GM18508 (cell line): ENCODE data around the gene DVL3.
"Not testable (repeated sequence)": the region's sequence is repeated elsewhere in the genome, so short reads cannot be mapped to it uniquely, and the experiment has no call there.

Experiments used
- ATAC-seq: cut with Tn5 transposase; IDR thresholded peaks from one replicate; pipeline ENCODE4 v1.9.1; 2021; ENCODE audit warnings: moderate number of reproducible peaks; ENCODE audit not compliant: insufficient read depth, unreplicated experiment

The DVL3 gene

GRCh38 chr3:184149770-184150169, 5.4 kb upstream of the DVL3 start:
- not testable (repeated sequence) for ATAC-seq

DNA sequence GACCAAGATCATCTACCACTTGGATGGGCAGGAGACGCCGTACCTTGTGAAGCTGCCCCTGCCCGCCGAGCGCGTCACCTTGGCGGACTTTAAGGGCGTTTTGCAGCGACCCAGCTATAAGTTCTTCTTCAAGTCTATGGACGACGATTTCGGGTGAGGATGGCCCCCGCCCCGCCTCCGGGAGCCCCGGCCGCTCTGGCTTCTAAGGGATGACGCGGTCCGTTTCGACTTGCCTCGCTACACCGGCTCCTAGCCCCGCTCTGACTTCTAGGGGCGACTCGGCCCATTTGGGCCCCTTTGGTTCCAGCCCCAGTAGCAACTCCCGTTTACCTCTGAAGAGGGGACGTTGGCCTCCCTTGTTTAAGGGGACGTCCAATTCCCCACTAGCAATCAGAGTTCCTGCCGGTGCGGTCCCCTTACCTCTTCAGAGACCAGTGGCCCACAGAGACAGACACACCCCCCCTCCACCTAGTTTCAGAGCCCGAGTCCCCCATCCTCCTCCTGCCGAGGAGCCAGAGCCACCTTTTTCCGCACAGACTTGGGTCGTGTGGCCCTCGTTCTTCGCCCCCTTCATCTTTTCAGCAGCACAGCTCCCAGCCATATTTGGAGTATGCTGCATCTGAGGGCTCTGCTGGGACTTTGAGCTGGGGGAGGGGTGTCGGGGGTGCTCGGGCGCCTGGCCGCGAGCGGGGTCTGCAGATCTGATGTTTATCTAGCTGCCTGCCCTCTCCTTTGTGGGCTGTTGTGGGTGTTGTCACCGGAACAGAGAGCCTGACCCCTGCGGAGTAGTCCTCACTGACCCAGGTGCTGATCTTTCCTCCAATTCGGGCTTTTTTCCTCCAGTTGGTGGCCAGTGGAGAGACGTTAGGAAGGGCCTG, 706 bp downstream of the DVL3 start:
- ATAC-seq: no peak

- ATAC-seq: no peak
Measured at GRCh38 chr3:184156522-184156955, 1.4 kb downstream of the DVL3 start.

GRCh38 chr3:184157206-184157605, 2.0 kb downstream of the DVL3 start:
- no peak for ATAC-seq

GRCh38 chr3:184158404-184158803, 3.2 kb downstream of the DVL3 start:
- ATAC-seq: no peak

GRCh38 chr3:184160456-184160855, 5.3 kb downstream of the DVL3 start:
- no peak for ATAC-seq

DNA sequence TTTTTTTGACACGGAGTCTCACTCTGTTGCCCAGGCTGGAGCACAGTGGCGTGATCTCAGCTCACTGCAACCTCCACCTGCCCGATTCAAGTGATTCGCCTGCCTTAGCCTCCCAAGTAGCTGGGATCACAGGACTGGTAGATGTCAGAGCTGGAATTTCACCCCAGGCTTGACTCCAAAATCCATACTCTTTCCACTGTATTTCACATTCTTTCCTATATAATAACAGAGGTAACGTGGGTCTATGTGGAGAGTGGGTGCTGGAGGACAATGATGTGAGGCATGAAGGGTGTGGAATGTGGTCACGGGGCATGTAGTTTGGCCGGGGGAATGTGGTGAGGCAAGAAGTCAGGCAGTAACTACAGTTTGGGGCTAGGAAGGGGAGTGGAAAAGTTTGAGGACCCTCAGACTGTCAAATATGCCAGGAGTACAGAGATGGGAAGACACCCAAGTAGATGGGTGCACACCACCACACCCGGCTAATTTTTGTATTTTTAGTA, 7.4 kb downstream of the DVL3 start:
- not testable (repeated sequence) for ATAC-seq

GRCh38 chr3:184164648-184165330, 9.6 kb downstream of the DVL3 start:
- ATAC-seq: no peak

GRCh38 chr3:184165543-184165942, 10.4 kb downstream of the DVL3 start:
- ATAC-seq: no peak

DNA sequence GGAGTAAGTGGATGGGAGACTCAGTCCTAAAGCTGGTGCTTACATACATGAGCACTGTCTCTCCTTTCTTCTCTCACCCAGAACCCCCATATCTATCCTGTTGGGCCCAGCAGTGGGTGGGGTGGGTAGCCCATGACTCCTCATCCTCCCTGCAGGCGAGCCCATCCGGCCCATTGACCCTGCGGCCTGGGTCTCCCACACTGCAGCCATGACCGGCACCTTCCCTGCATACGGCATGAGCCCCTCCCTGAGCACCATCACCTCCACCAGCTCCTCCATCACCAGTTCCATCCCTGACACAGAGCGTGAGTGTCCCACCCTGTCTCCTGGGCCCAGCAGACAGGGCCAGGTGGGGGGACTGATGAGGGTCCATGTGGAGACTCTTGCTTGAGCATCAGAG, 11.5 kb downstream of the DVL3 start:
- no peak for ATAC-seq

GRCh38 chr3:184167786-184168185, 12.6 kb downstream of the DVL3 start:
- no peak for ATAC-seq

GRCh38 chr3:184168363-184169120, 13.4 kb downstream of the DVL3 start:
- no peak for ATAC-seq

- no peak for ATAC-seq
Measured at GRCh38 chr3:184169896-184170875, 15.0 kb downstream of the DVL3 start.

- ATAC-seq: no peak
Measured at GRCh38 chr3:184171562-184171961, 16.4 kb downstream of the DVL3 start.

GRCh38 chr3:184172681-184173373, 17.6 kb downstream of the DVL3 start:
- ATAC-seq: no peak

DNA sequence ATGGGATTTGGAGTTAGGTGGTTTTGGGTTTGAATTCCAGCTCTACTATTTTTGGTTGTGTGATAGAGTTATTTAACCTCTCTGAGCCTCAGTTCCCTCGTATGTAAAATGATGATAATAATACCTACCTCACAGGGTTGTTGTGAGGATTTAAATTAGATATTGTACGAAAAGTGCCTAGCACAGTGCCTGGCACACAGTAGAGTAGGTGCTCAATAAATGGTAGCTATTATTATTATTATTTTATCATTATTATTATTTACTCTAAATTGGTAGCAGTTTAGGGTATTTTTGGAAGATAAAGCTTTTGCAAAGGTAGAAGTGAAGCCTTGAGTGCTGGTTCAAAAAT, 18.2 kb downstream of the DVL3 start:
- no peak for ATAC-seq

DNA sequence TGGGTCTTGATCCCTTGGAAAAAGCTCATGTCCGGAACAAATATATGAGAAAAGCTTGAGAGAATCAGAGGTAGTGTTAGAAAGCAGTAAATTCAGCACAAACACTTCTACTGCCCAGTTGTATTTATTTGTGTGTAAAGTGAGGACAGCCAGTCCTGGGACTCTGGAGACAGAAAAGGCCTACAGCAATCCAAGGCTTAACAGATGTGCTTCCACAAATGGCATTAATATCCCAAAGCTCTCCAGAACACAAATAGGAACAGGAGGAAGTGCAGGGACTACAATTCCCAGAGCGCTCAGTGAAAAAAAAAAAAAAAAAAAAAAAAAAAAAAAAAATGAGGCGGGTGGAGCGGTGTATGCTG, 19.1 kb downstream of the DVL3 start:
- no peak for ATAC-seq

DNA sequence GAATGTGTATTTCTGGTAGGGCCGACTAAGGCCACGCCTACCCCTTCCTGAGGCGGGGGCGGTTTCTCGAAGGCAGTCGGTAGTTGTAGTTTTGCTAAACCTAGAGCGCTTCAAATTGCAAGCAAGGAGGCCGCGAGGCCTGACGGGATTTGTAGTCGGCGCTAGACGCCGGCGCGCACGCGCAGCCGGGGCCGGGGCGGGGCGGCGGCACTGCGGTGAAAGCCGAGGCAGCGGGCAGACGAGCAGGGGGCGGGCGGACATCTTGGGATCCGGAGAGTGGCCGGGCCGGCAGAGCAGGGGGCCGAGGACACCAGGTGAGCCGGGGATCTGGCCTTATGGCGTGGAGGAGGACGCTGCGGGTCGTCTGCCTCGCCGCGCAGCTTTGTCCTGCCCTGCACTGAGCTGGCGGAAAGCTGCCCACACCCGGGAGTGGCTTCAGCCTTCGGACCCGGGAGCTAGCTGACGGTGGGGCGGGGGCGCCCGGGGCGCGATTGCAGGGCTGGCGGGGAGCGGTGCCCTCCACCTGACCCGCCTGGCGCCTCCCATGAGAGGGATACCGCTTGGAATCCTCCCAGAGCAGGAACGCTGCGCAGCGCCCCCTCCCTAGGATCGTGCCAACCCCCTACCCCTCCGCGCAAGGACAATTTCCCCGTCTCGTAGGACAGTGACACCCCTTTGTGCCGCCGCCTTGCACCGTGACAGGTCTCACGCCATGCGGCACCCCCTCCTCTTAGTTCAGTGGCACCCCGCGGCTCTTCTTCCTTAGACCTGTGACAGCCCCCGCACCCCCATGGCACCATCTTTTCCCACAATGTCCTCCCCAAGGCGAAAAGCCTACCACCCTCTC, 19.7 kb downstream of the DVL3 start, which contains the start of gene AP2M1:
Gene AP2M1 (plus strand): TSS at position 210 of the 847 bp plus-strand sequence. CDS start 2,139 bp downstream, outside the sequence.
- peak; percentile 89 for ATAC-seq
